HCT116 (cell line): Measurements from ENCODE around the gene SRCIN1. TPM values are rescaled to one million over a fixed set of nuclear protein-coding genes. Genes with fewer than 3 reads are reported as not detected.

ENCODE experiments used
- ATAC-seq: fragments of 200-7000 bp; cut with Tn5 transposase; 2 replicates; pipeline ENCODE4 v1.9.1; 2020; ENCODE audit warnings: mild to moderate bottlenecking, moderate library complexity
- BruUV-seq: library from RNA; stranded (reverse); fragments of 400-500 nt; replicated peaks from 2 replicates; lab custom pipeline; 2021; lab: Mats Ljungman, UMichigan
- CTCF ChIA-PET: fragments of 300-600 bp; sonication (Branson Sonifier 250); formaldehyde crosslinking; loops from one replicate; lab custom pipeline; 2021; ENCODE audit warnings: antibody characterized with exemption; lab: Charles Lee
- POLR2A ChIA-PET: fragments of 300-600, 350-600 bp; sonication (Branson Sonifier 250); formaldehyde crosslinking; loops from one replicate; lab custom pipeline; 2021; ENCODE audit warnings: antibody characterized with exemption; lab: Charles Lee
- RAD21 ChIA-PET, 2 experiments: fragments of 300-600 bp; sonication (Branson Sonifier 250); formaldehyde crosslinking; loops; one replicate each; lab custom pipeline; 2023; ENCODE audit warnings: low total read pairs in 2 of 2; ENCODE audit not compliant: uncharacterized antibody in 2 of 2, unreplicated experiment in 2 of 2, low non-redundant PET in 1 of 2; lab: Charles Lee
- DNase-seq: peaks from one replicate; pipeline ENCODE4 v3.0.0-alpha.2; 2010; ENCODE audit warnings: low read depth, low spot score
- H2AFZ ChIP-seq: fragments of 200-600 bp; shearing (Covaris generic), sonication (generic); 2 replicates; pipeline ENCODE4 v1.6.1; 2017; ENCODE audit warnings: low read depth, mixed run types, mixed read lengths, antibody characterized with exemption, low read length; ENCODE audit not compliant: poor library complexity, severe bottlenecking
- H3K27ac ChIP-seq: 2 replicates; pipeline ENCODE4 v1.5.1; 2012; ENCODE audit warnings: low read depth, low read length
- H3K27me3 ChIP-seq: fragments of 200-600 bp; sonication (generic); 2 replicates; pipeline ENCODE4 v1.6.1; 2016; ENCODE audit warnings: mixed run types, low read length, mixed read lengths; ENCODE audit not compliant: insufficient read depth
- H3K36me3 ChIP-seq, 2 experiments: fragments of 200-500 bp in 1 of 2; fragments of 200-600 bp in 1 of 2; sonication (Bioruptor generic) in 1 of 2; sonication (generic) in 1 of 2; 2 replicates each; pipeline versions ENCODE4 v1.5.1 to v1.6.1; 2014 to 2016; ENCODE audit warnings: low read length in 2 of 2, inconsistent platforms in 1 of 2, mixed read lengths in 1 of 2, mixed run types in 1 of 2; ENCODE audit not compliant: insufficient read depth in 2 of 2, control insufficient read depth in 1 of 2
- H3K4me1 ChIP-seq, 2 experiments: fragments of 200-600 bp in 1 of 2; sonication (generic) in 1 of 2; 2 replicates each; pipeline versions ENCODE4 v1.5.1 to v1.6.1; 2012 to 2017; ENCODE audit warnings: low read length in 2 of 2, inconsistent platforms in 1 of 2, mild to moderate bottlenecking in 1 of 2, mixed read lengths in 1 of 2, mixed run types in 1 of 2, moderate library complexity in 1 of 2; ENCODE audit not compliant: insufficient read depth in 2 of 2, control insufficient read depth in 1 of 2
- H3K4me2 ChIP-seq: fragments of 200-600 bp; sonication (generic); 2 replicates; pipeline ENCODE4 v1.6.1; 2017; ENCODE audit warnings: mixed run types, low read length, mixed read lengths
- H3K4me3 ChIP-seq, 2 experiments: fragments of 200-600 bp in 1 of 2; sonication (generic) in 1 of 2; replicated peaks in 1 of 2; 2 replicates each; pipeline ENCODE4 v1.5.1; 2011 to 2016; ENCODE audit warnings: low read length in 2 of 2, control low read depth in 1 of 2, low read depth in 1 of 2, mild to moderate bottlenecking in 1 of 2, mixed read lengths in 1 of 2, mixed run types in 1 of 2
- H3K79me2 ChIP-seq: fragments of 200-600 bp; sonication (generic); 2 replicates; pipeline ENCODE4 v1.6.1; 2017; ENCODE audit warnings: mild to moderate bottlenecking, mixed run types, low read length, moderate library complexity, mixed read lengths; ENCODE audit not compliant: insufficient read depth
- H3K9ac ChIP-seq: fragments of 200-600 bp; sonication (generic); 2 replicates; pipeline ENCODE4 v1.6.1; 2016; ENCODE audit warnings: low read length, mixed read lengths
- H3K9me2 ChIP-seq: fragments of 200-600 bp; sonication (generic), shearing (Covaris generic); 2 replicates; pipeline ENCODE4 v1.6.1; 2017; ENCODE audit warnings: mixed run types, mild to moderate bottlenecking, moderate library complexity; ENCODE audit not compliant: insufficient read depth
- H3K9me3 ChIP-seq, 2 experiments: fragments of 200-500 bp in 1 of 2; fragments of 200-600 bp in 1 of 2; sonication (Bioruptor generic) in 1 of 2; sonication (generic) in 1 of 2; 2 replicates each; pipeline ENCODE4 v1.6.1; 2014 to 2017; ENCODE audit warnings: low read length in 2 of 2, mixed read lengths in 2 of 2, inconsistent platforms in 1 of 2, low read depth in 1 of 2, mild to moderate bottlenecking in 1 of 2, mixed run types in 1 of 2, moderate library complexity in 1 of 2; ENCODE audit not compliant: control insufficient read depth in 1 of 2, insufficient read depth in 1 of 2
- H4K20me1 ChIP-seq: fragments of 200-600 bp; sonication (generic), shearing (Covaris generic); 2 replicates; pipeline ENCODE4 v1.6.1; 2017; ENCODE audit warnings: mixed run types, mild to moderate bottlenecking, moderate library complexity; ENCODE audit not compliant: insufficient read depth
- CEBPB ChIP-seq: IDR thresholded peaks from 2 replicates; pipeline ENCODE4 v1.6.1; 2012; ENCODE audit warnings: low read depth
- EGR1 ChIP-seq: IDR thresholded peaks from 2 replicates; pipeline ENCODE4 v1.6.1; 2012; ENCODE audit warnings: low read depth
- EZH2 ChIP-seq: fragments of 200-600 bp; sonication (generic); IDR thresholded peaks from 2 replicates; pipeline ENCODE4 v1.6.1; 2017; ENCODE audit warnings: antibody characterized with exemption, mixed run types
- EZH2phosphoT487 ChIP-seq: fragments of 200-600 bp; IDR thresholded peaks from 2 replicates; pipeline ENCODE4 v1.6.1; 2018; ENCODE audit warnings: antibody characterized with exemption, borderline replicate concordance
- FOSL1 ChIP-seq: IDR thresholded peaks from 2 replicates; pipeline ENCODE4 v1.6.1; 2012; ENCODE audit warnings: low read depth
- POLR2A ChIP-seq: IDR thresholded peaks from 2 replicates; pipeline ENCODE4 v1.7.0; 2011; ENCODE audit warnings: borderline replicate concordance; ENCODE audit not compliant: insufficient read depth, insufficient read length; ENCODE audit errors: extremely low read depth
- REST ChIP-seq: IDR thresholded peaks from 2 replicates; pipeline ENCODE4 v1.6.1; 2012; ENCODE audit warnings: low read depth
- SP1 ChIP-seq: IDR thresholded peaks from 2 replicates; pipeline ENCODE4 v1.6.1; 2012; ENCODE audit warnings: low read depth
- ZBTB33 ChIP-seq: IDR thresholded peaks from 2 replicates; pipeline ENCODE4 v1.6.1; 2011; ENCODE audit warnings: mild to moderate bottlenecking, low read length, moderate library complexity; ENCODE audit not compliant: insufficient replicate concordance; ENCODE audit errors: extremely low read depth
- intact Hi-C: fragments of 100-400 bp; cut with micrococcal nuclease; formaldehyde crosslinking; loops from 2 replicates; pipeline ENCODE4 v1.10.0; 2022
- total RNA-seq: library from RNA; stranded (reverse); gene quantifications from one replicate; pipeline ENCODE4 v1.2.1, GENCODE V29; 2021; ENCODE audit not compliant: unreplicated experiment

SRCIN1 gene
- total RNA-seq, 1 experiment from 2014 or later = 10.5 TPM

- Histone ChIP-seq H4K20me1 (no peaks in the 10 kb centered on the region), H3K27ac (no peak overlapping the region), H3K4me1 (no peaks in the 10 kb centered on the region), H3K4me2 (no peak overlapping the region), H3K27me3 (no peaks in the 10 kb centered on the region), H3K36me3 (no peaks in the 10 kb centered on the region), H3K4me3 (no peak overlapping the region), H2AFZ (no peak overlapping the region), H3K9ac (no peak overlapping the region), H3K9me2 (no peaks in the 10 kb centered on the region), H3K9me3 (no peaks in the 10 kb centered on the region), H3K79me2 (no peaks in the 10 kb centered on the region)
- RAD21 ChIA-PET = no interaction called here
- no peak for DNase-seq
- CTCF ChIA-PET = no interaction called here
- POLR2A ChIA-PET = no interaction called here
- BruUV-seq = no TSS peak
- intact Hi-C loops = no loop called here
- ATAC-seq = no peak; the same call in 1 of the 2 replicates
- TF ChIP-seq SP1 (no peak), CEBPB (no peak), FOSL1 (no peak), EZH2phosphoT487 (no peak), ZBTB33 (no peak), REST (no peak), EZH2 (no peak), EGR1 (no peak), POLR2A (no peak)
These were observed 63.5 kb downstream of the SRCIN1 start for GRCh38 chr17:38542286-38542685.
